Measurements from ENCODE around the gene GNAQ.
"Not testable (repeated sequence)": the region's sequence is repeated elsewhere in the genome, so short reads cannot be mapped to it uniquely, and the experiment has no call there.

GNAQ gene

DNA sequence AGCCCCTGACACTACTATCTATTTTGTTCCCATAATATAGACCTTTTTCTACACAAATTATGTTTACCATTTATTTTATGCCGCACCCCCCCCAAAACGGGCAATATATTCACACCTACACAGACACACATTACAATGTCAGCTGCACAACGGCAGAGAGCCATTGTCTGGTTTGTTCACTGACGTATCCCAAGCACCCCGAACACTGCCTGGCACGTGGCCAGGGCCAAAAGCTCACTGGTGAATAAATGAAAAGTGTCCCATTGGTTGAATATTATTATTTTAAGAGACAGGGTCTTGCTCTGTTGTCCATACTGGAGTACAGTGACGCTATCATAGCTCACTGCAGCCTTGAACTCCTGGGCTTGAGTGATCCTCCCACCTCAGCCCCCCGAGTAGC lies 150.5 kb downstream of the GNAQ start:
- peaks cover 5% of the 10 kb centered on the region for H3K36me3 Mint-ChIP-seq
- CTCF ChIA-PET, result interaction anchor here (0.6 to 1.7 kb wide), 2 partner anchors 96 to 262 kb away, joined by 3 to 5 read pairs; no protein-coding TSS in a partner anchor
- no peak for DNase-seq
- no peaks in the 10 kb centered on the region for H3K27me3 Mint-ChIP-seq
- no peak overlapping the region for H3K27ac Mint-ChIP-seq
- H3K9me3 Mint-ChIP-seq, result no peaks in the 10 kb centered on the region
- H3K4me3 Mint-ChIP-seq, result no peak overlapping the region
- peaks cover 6% of the 10 kb centered on the region for H3K4me1 Mint-ChIP-seq

GRCh38 chr9:77879437-77879943 lies 152.1 kb downstream of the GNAQ start:
- Mint-ChIP-seq H3K4me1 (peaks cover 6% of the 10 kb centered on the region), H3K27me3 (no peaks in the 10 kb centered on the region), H3K4me3 (no peak overlapping the region), H3K36me3 (peaks cover 3% of the 10 kb centered on the region), H3K9me3 (no peaks in the 10 kb centered on the region), H3K27ac (no peak overlapping the region)
- CTCF ChIA-PET, result interaction anchor here (1.5 kb wide), 1 partner anchor 241 kb away, joined by 3 read pairs; no protein-coding TSS in a partner anchor
- no peak for DNase-seq

GRCh38 chr9:77878793-77879192 lies 152.8 kb downstream of the GNAQ start:
- CTCF ChIA-PET, H3K4me3 Mint-ChIP-seq, H3K4me1 Mint-ChIP-seq, DNase-seq, H3K27ac Mint-ChIP-seq, H3K9me3 Mint-ChIP-seq, H3K36me3 Mint-ChIP-seq, H3K27me3 Mint-ChIP-seq: not testable (repeated sequence)

GRCh38 chr9:77877976-77878375 lies 153.6 kb downstream of the GNAQ start:
- no peak overlapping the region for H3K27ac Mint-ChIP-seq
- peaks cover 4% of the 10 kb centered on the region for H3K36me3 Mint-ChIP-seq
- DNase-seq, result no peak
- H3K9me3 Mint-ChIP-seq, result no peaks in the 10 kb centered on the region
- no peaks in the 10 kb centered on the region for H3K27me3 Mint-ChIP-seq
- no peak overlapping the region for H3K4me3 Mint-ChIP-seq
- CTCF ChIA-PET, result no interaction called here
- peaks cover 2% of the 10 kb centered on the region for H3K4me1 Mint-ChIP-seq

DNA sequence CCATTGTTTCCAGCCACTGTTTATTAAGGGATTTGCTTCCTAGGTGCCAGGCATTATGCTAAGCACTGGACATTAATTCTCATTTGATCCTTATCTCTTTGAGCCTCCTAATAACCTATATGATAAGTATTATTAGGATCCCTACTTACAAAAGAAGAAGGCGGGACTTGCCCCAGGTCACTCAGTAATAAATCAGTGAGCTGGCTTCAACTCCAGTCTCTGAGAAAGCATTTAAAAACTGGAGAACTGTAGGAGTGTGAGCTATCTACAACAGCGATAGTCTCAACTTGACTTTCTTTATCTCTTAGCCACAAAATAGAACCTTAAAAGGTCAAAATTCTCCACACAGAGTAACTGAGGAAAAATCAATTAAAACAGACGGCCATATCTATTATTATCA lies 155.0 kb downstream of the GNAQ start:
- H3K27ac Mint-ChIP-seq, result no peak overlapping the region
- H3K4me3 Mint-ChIP-seq, result no peak overlapping the region
- DNase-seq, result no peak
- peaks cover 2% of the 10 kb centered on the region for H3K36me3 Mint-ChIP-seq
- CTCF ChIA-PET, result interaction anchor here (1.3 kb wide), 1 partner anchor 9 kb away, joined by 3 read pairs; no protein-coding TSS in a partner anchor
- H3K27me3 Mint-ChIP-seq, result no peaks in the 10 kb centered on the region
- no peaks in the 10 kb centered on the region for H3K4me1 Mint-ChIP-seq
- H3K9me3 Mint-ChIP-seq, result no peaks in the 10 kb centered on the region

DNA sequence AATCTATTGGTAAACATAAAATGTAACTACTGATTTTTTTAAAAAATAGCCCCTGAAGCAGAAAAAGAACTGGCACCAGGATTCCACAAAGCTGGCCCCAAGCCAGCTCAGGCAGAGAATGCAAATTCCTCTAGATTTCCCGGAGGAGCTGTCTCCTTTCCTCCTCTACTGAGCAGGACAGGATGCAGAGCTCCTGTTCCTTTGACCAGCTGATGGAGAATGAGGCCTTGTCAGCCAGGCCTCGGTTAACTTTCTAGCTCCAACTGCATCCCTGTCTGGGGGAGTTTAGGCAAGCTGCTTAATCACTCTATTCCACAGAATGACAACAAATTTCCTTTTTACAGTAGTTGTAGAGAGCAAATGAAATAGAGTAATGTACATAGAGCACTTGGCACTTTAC lies 155.5 kb downstream of the GNAQ start:
- peaks cover 2% of the 10 kb centered on the region for H3K36me3 Mint-ChIP-seq
- H3K4me3 Mint-ChIP-seq, result no peak overlapping the region
- H3K27ac Mint-ChIP-seq, result no peak overlapping the region
- no peaks in the 10 kb centered on the region for H3K27me3 Mint-ChIP-seq
- no peaks in the 10 kb centered on the region for H3K4me1 Mint-ChIP-seq
- no peak for DNase-seq
- CTCF ChIA-PET, result interaction anchor here (1.3 kb wide), 1 partner anchor 9 kb away, joined by 3 read pairs; no protein-coding TSS in a partner anchor
- no peaks in the 10 kb centered on the region for H3K9me3 Mint-ChIP-seq

DNA sequence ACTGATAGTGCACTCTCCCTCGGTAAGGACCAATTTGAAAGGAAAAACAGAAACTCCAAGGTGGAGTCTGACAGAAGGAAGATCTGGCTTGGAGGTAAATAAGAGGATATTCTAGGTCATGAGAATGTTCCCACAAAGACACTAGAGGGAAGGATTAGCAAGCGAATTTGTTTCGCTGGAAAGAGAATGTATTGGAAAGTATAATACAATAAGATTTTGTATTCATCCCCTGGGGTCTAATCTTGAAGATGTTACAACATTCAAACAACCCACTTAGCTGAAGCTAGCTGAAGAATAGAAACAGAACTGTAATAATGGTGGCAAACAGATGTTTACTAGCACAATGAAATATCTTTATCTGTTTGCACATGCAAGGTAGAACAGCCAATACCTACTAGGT lies 158.7 kb downstream of the GNAQ start:
- Mint-ChIP-seq H3K4me1 (no peaks in the 10 kb centered on the region), H3K27me3 (no peaks in the 10 kb centered on the region), H3K36me3 (peaks cover 4% of the 10 kb centered on the region), H3K27ac (no peak overlapping the region), H3K4me3 (no peak overlapping the region), H3K9me3 (no peaks in the 10 kb centered on the region)
- DNase-seq, result no peak
- CTCF ChIA-PET, result no interaction called here

DNA sequence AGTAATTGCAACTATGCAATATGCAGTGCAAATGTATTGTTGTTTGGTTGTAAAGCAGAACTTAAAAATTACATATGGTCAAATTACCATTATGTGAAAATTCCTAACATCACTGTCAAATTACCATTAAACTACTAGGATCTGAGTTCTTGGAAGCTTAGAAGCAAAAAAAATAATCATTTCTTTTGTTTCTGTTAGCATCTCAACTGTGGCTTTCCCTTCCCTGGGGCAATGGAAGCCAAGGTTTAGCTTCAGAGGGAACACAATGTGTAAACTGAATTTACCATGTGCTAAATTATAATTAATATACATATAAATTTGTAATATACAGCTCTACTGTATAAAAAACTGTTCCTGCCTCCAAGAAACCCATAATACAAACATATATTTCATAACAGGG lies 159.4 kb downstream of the GNAQ start:
- no peak for DNase-seq
- CTCF ChIA-PET, result interaction anchor here (1.0 kb wide), 1 partner anchor 165 kb away, joined by 4 read pairs; no protein-coding TSS in a partner anchor
- Mint-ChIP-seq H3K27ac (no peak overlapping the region), H3K4me1 (no peaks in the 10 kb centered on the region), H3K9me3 (no peaks in the 10 kb centered on the region), H3K27me3 (no peaks in the 10 kb centered on the region), H3K4me3 (no peak overlapping the region), H3K36me3 (peaks cover 4% of the 10 kb centered on the region)

GRCh38 chr9:77871483-77871882 lies 160.1 kb downstream of the GNAQ start:
- CTCF ChIA-PET, result interaction anchor here (1.0 kb wide), 1 partner anchor 166 kb away, joined by 4 read pairs; no protein-coding TSS in a partner anchor
- peaks cover 4% of the 10 kb centered on the region for H3K36me3 Mint-ChIP-seq
- H3K27me3 Mint-ChIP-seq, result no peaks in the 10 kb centered on the region
- no peak for DNase-seq
- no peak overlapping the region for H3K4me3 Mint-ChIP-seq
- no peaks in the 10 kb centered on the region for H3K9me3 Mint-ChIP-seq
- H3K27ac Mint-ChIP-seq, result no peak overlapping the region
- no peaks in the 10 kb centered on the region for H3K4me1 Mint-ChIP-seq

GRCh38 chr9:77866878-77867277 lies 164.7 kb downstream of the GNAQ start:
- Mint-ChIP-seq H3K27ac (no peak overlapping the region), H3K9me3 (peaks cover 18% of the 10 kb centered on the region), H3K36me3 (peaks cover 34% of the 10 kb centered on the region), H3K4me1 (no peaks in the 10 kb centered on the region), H3K27me3 (no peaks in the 10 kb centered on the region), H3K4me3 (no peak overlapping the region)
- CTCF ChIA-PET, result interaction anchor here (1.0 to 2.3 kb wide), 2 partner anchors 17 to 168 kb away, joined by 3 to 5 read pairs; no protein-coding TSS in a partner anchor
- DNase-seq, result no peak

DNA sequence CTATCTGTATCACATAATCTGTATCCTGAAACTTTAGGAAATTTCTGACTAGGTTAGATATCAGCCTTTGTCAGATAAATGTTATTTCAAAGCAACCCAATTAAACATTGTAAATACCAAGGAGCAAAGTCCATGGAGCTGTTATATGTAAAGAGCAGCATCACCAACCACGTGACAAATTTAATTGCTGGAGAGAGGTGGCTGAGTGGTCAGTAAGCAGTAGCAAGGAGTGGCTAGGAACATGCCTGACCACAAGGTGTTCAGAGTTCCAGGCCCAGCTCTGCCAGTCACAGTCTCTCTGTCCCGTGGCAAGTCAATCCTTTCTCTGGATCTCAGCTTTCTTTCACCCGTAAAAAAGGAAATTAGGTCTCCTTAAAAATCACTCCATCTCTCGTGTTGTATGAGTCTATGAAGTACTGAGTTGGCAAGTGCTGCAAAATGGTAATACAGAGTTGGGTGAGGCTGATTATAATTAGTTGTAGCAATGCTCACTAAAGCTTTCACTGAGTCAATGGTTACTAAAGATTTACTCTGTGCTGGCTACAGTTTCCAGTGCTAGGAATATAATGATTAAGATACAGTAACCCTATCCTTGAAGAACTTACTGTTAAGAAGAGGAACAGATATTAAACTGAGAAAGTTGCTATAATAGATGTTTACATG lies 166.1 kb downstream of the GNAQ start:
- Mint-ChIP-seq H3K36me3 (peaks cover 43% of the 10 kb centered on the region), H3K27ac (no peak overlapping the region), H3K27me3 (no peaks in the 10 kb centered on the region), H3K4me1 (no peaks in the 10 kb centered on the region), H3K9me3 (peaks cover 22% of the 10 kb centered on the region), H3K4me3 (no peak overlapping the region)
- DNase-seq, result no peak
- CTCF ChIA-PET, result interaction anchor here (0.6 to 2.3 kb wide), 4 partner anchors 15 to 301 kb away, joined by 3 to 5 read pairs (median 4); no protein-coding TSS in a partner anchor

DNA sequence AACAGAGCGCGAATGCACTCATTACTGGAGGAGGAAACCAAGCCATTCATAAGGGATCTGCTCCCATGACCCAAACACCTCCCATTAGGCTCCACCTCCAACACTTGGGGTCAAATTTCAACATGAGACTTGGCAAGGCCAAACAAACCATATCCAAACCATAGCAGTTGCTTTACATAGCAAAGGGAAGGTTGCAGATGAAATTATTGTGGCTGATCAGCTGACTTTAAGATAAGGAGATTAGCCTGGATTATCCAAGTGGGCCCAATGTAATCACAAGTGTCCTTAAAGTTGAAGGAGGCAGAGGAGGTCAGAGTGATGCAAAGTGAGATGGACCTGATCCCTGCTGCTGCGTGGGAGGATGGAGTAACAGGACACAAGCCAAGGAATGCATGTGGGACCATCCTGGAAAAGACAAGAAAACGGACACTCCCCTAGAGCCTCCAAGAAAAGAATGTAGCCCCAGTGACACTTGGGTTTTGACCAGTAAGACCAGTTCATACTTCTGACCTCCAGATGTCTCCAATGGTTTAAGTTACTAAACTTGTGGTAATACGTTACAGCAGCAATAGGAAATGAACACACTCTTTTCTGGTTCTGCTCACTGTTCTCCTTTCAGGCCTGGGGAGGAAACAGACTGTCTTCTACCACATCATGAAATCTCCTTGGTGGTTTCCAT lies 167.3 kb downstream of the GNAQ start:
- H3K27ac Mint-ChIP-seq, result no peak overlapping the region
- CTCF ChIA-PET, result interaction anchor here (0.6 to 0.9 kb wide), 2 partner anchors 171 kb away, joined by 4 read pairs; no protein-coding TSS in a partner anchor
- no peaks in the 10 kb centered on the region for H3K4me1 Mint-ChIP-seq
- peaks cover 41% of the 10 kb centered on the region for H3K36me3 Mint-ChIP-seq
- H3K4me3 Mint-ChIP-seq, result no peak overlapping the region
- no peak for DNase-seq
- no peaks in the 10 kb centered on the region for H3K27me3 Mint-ChIP-seq
- H3K9me3 Mint-ChIP-seq, result peaks cover 22% of the 10 kb centered on the region

DNA sequence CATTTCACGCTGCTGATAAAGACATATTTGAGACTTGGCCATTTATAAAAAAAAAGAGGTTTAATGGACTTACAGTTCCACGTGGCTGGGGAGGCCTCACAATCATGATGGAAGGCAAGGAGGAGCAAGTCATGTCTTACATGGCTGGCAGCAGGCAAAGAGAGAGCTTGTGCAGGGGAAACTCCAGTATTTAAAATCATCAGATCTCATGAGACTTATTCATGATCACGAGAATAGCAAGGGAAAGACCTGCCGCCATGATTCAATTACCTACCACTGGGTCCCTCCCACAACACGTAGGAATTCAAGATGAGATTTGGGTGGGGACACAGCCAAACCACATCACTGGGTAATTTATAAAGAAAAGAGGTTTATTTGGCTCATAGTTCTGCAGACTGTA lies 168.0 kb downstream of the GNAQ start:
- H3K27ac Mint-ChIP-seq, H3K4me3 Mint-ChIP-seq, H3K27me3 Mint-ChIP-seq, DNase-seq, H3K4me1 Mint-ChIP-seq: not testable (repeated sequence)
- peaks cover 22% of the 10 kb centered on the region for H3K9me3 Mint-ChIP-seq
- peaks cover 45% of the 10 kb centered on the region for H3K36me3 Mint-ChIP-seq
- CTCF ChIA-PET, result interaction anchor here (0.6 kb wide), 1 partner anchor 172 kb away, joined by 4 read pairs; no protein-coding TSS in a partner anchor

DNA sequence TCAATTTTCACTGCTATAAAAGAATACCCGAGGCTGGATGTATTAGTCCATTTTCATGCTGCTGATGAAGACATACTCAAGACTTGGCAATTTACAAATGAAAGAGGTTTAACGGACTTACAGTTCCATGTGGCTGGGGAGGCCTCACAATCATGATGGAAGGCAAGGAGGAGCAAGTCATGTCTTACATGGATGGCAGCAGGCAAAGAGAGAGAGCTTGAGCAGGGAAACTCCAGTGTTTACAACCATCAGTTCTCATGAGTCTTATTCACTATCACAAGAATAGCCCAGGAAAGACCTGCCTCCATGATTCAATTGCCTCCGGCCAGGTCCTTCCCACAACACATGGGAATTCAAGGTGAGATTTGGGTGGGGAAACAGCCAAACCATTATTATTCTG lies 170.7 kb downstream of the GNAQ start:
- DNase-seq, H3K27me3 Mint-ChIP-seq, H3K4me1 Mint-ChIP-seq, H3K27ac Mint-ChIP-seq, H3K4me3 Mint-ChIP-seq, CTCF ChIA-PET: not testable (repeated sequence)
- H3K9me3 Mint-ChIP-seq, result peaks cover 22% of the 10 kb centered on the region
- H3K36me3 Mint-ChIP-seq, result peaks cover 44% of the 10 kb centered on the region

Measured in activated naive CD4-positive, alpha-beta T cell treated with anti-CD3 and anti-CD28 coated beads, Interleukin-2, amount 10 ng/mL, durations not matched to agents 7 days and 5 days (primary cell).